ENCODE results near the gene GUCY1B1. TPM values are rescaled to one million over a fixed set of nuclear protein-coding genes. Genes with fewer than 3 reads are reported as not detected.

Gene GUCY1B1
- total RNA-seq, 1 experiment from 2014 or later: 7.6 TPM

GRCh38 chr4:155799116-155799793, 40.4 kb downstream of the GUCY1B1 start:
- DNase-seq (ENCODE audit: low read depth): no peak

- DNase-seq (ENCODE audit: low read depth): no peak
Observed at GRCh38 chr4:155799794-155800123, 40.9 kb downstream of the GUCY1B1 start.

GRCh38 chr4:155800685-155801343, 42.0 kb downstream of the GUCY1B1 start:
- DNase-seq (ENCODE audit: low read depth): no peak

- DNase-seq (ENCODE audit: low read depth): no peak
Observed at GRCh38 chr4:155802190-155802959, 43.6 kb downstream of the GUCY1B1 start.

GRCh38 chr4:155805016-155805415, 46.2 kb downstream of the GUCY1B1 start:
- peak; percentile 63 for DNase-seq (ENCODE audit: low read depth)

- DNase-seq (ENCODE audit: low read depth): no peak
Observed at GRCh38 chr4:155807021-155807420, 48.2 kb downstream of the GUCY1B1 start.

GRCh38 chr4:155809835-155810234, 51.0 kb downstream of the GUCY1B1 start:
- DNase-seq (ENCODE audit: low read depth): peak; percentile 81

- no peak for DNase-seq (ENCODE audit: low read depth)
Observed at GRCh38 chr4:155811083-155811482, 52.3 kb downstream of the GUCY1B1 start.

GRCh38 chr4:155818639-155819038, 59.8 kb downstream of the GUCY1B1 start:
- DNase-seq (ENCODE audit: low read depth): no peak

GRCh38 chr4:155819066-155819465, 60.2 kb downstream of the GUCY1B1 start:
- no peak for DNase-seq (ENCODE audit: low read depth)

- no peak for DNase-seq (ENCODE audit: low read depth)
Observed at GRCh38 chr4:155820887-155821518, 62.2 kb downstream of the GUCY1B1 start.

GRCh38 chr4:155822572-155822971, 63.8 kb downstream of the GUCY1B1 start:
- peak; percentile 7 for DNase-seq (ENCODE audit: low read depth)

GRCh38 chr4:155828628-155829027, 69.8 kb downstream of the GUCY1B1 start:
- DNase-seq (ENCODE audit: low read depth): no peak

GRCh38 chr4:155832664-155833063, 73.8 kb downstream of the GUCY1B1 start:
- no peak for DNase-seq (ENCODE audit: low read depth)

GRCh38 chr4:155837203-155837796, 78.5 kb downstream of the GUCY1B1 start:
- DNase-seq (ENCODE audit: low read depth): no peak

- DNase-seq (ENCODE audit: low read depth): no peak
Observed at GRCh38 chr4:155842080-155842479, 83.3 kb downstream of the GUCY1B1 start.

GRCh38 chr4:155846929-155847328, 88.1 kb downstream of the GUCY1B1 start:
- DNase-seq (ENCODE audit: low read depth): no peak

GRCh38 chr4:155849042-155849441, 90.2 kb downstream of the GUCY1B1 start:
- DNase-seq (ENCODE audit: low read depth): no peak

GRCh38 chr4:155853189-155853588, 94.4 kb downstream of the GUCY1B1 start:
- no peak for DNase-seq (ENCODE audit: low read depth)

- peak; percentile 67 for DNase-seq (ENCODE audit: low read depth)
Observed at GRCh38 chr4:155854582-155855226, 95.9 kb downstream of the GUCY1B1 start.

GRCh38 chr4:155855897-155856296, 97.1 kb downstream of the GUCY1B1 start:
- DNase-seq (ENCODE audit: low read depth): no peak
